ENCODE data around the gene CHAMP1.

DNA sequence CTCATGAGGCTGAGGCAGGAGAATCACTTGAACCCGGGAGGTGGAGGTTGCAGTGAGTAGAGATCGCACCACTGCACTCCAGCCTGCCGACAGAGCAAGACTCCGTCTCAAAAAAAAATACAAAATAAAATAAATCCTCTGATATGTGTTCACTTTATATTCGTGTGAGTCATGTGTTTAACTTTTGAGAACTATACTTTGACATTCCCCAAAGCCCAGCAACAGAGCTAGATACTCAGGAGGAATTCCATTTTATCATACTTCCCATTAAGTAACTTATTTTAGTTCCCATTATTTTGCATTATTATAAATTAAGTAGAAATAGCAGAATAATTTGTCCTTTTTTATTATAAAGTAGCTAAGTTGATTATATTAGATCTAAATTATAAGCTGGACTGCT is 3.3 kb upstream of the CHAMP1 start:
- TF ChIP-seq YY1 (tag by site-specific recombination; IDR thresholded peaks at IDR 0.05): no peak
- TF ChIP-seq, protein P1, sequence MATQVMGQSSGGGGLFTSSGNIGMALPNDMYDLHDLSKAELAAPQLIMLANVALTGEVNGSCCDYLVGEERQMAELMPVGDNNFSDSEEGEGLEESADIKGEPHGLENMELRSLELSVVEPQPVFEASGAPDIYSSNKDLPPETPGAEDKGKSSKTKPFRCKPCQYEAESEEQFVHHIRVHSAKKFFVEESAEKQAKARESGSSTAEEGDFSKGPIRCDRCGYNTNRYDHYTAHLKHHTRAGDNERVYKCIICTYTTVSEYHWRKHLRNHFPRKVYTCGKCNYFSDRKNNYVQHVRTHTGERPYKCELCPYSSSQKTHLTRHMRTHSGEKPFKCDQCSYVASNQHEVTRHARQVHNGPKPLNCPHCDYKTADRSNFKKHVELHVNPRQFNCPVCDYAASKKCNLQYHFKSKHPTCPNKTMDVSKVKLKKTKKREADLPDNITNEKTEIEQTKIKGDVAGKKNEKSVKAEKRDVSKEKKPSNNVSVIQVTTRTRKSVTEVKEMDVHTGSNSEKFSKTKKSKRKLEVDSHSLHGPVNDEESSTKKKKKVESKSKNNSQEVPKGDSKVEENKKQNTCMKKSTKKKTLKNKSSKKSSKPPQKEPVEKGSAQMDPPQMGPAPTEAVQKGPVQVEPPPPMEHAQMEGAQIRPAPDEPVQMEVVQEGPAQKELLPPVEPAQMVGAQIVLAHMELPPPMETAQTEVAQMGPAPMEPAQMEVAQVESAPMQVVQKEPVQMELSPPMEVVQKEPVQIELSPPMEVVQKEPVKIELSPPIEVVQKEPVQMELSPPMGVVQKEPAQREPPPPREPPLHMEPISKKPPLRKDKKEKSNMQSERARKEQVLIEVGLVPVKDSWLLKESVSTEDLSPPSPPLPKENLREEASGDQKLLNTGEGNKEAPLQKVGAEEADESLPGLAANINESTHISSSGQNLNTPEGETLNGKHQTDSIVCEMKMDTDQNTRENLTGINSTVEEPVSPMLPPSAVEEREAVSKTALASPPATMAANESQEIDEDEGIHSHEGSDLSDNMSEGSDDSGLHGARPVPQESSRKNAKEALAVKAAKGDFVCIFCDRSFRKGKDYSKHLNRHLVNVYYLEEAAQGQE (tag by site-specific recombination; IDR thresholded peaks at IDR 0.05): no peak
- TF ChIP-seq PRDM1 (tag by site-specific recombination; IDR thresholded peaks at IDR 0.05): no peak
- no peak for TF ChIP-seq ZNF544 (tag by site-specific recombination; IDR thresholded peaks at IDR 0.05)
